Stimulated activated CD8-positive, alpha-beta memory T cell treated with anti-CD3 and anti-CD28 coated beads, Interleukin-2, amount 100 ng/mL, for 48 hours (primary cell): Measurements from ENCODE around the gene MYBPC3.
"Not testable (repeated sequence)": the region's sequence is repeated elsewhere in the genome, so short reads cannot be mapped to it uniquely, and the experiment has no call there.

Experiments
- DNase-seq, 2 donors: peaks; one replicate each; pipeline ENCODE4 v3.0.0-alpha.2; 2020; ENCODE audit warnings: low read depth in 2 of 2

MYBPC3 gene

GRCh38 chr11:47338396-47339241 is 13.9 kb downstream of the MYBPC3 start:
- DNase-seq = no peak

GRCh38 chr11:47337229-47337924 is 15.1 kb downstream of the MYBPC3 start:
- DNase-seq = no peak

- DNase-seq = no peak
Measured at GRCh38 chr11:47336595-47336994, 15.9 kb downstream of the MYBPC3 start.

GRCh38 chr11:47335733-47336132 is 16.8 kb downstream of the MYBPC3 start:
- DNase-seq = no peak

- not testable (repeated sequence) for DNase-seq
Measured at GRCh38 chr11:47334699-47335411, 17.6 kb downstream of the MYBPC3 start.

GRCh38 chr11:47333886-47334443 is 18.5 kb downstream of the MYBPC3 start:
- DNase-seq = no peak

GRCh38 chr11:47333526-47333845 is 19.0 kb downstream of the MYBPC3 start:
- DNase-seq = no peak

- no peak for DNase-seq
Measured at GRCh38 chr11:47332791-47333525, 19.5 kb downstream of the MYBPC3 start.

- no peak for DNase-seq
Measured at GRCh38 chr11:47332303-47332711, 20.2 kb downstream of the MYBPC3 start.

- no peak for DNase-seq
Measured at GRCh38 chr11:47331454-47332302, 20.8 kb downstream of the MYBPC3 start.

- no peak for DNase-seq
Measured at GRCh38 chr11:47329987-47330931, 22.2 kb downstream of the MYBPC3 start.

GRCh38 chr11:47329431-47329986 is 23.0 kb downstream of the MYBPC3 start:
- no peak for DNase-seq

- no peak for DNase-seq
Measured at GRCh38 chr11:47328449-47329390, 23.8 kb downstream of the MYBPC3 start.

GRCh38 chr11:47327949-47328348 is 24.6 kb downstream of the MYBPC3 start:
- DNase-seq = no peak

GRCh38 chr11:47327025-47327424 is 25.5 kb downstream of the MYBPC3 start:
- DNase-seq = no peak

GRCh38 chr11:47326198-47326597 is 26.3 kb downstream of the MYBPC3 start:
- DNase-seq = no peak

GRCh38 chr11:47325271-47326041 is 27.0 kb downstream of the MYBPC3 start:
- no peak for DNase-seq
